PC-9 (cell line): ENCODE results near the gene FOXC1.

ENCODE experiments used
- CTCF ChIP-seq: fragments of 200-600 bp; sonication (generic); conservative IDR thresholded peaks from 2 replicates; pipeline ENCODE4 v1.6.1; 2017; ENCODE audit warnings: mixed run types, antibody characterized with exemption, mild to moderate bottlenecking, moderate library complexity
- EZH2 ChIP-seq: fragments of 200-600 bp; sonication (generic); IDR thresholded peaks from 2 replicates; pipeline ENCODE4 v1.8.0; 2017; ENCODE audit warnings: antibody characterized with exemption, low read depth

DNA sequence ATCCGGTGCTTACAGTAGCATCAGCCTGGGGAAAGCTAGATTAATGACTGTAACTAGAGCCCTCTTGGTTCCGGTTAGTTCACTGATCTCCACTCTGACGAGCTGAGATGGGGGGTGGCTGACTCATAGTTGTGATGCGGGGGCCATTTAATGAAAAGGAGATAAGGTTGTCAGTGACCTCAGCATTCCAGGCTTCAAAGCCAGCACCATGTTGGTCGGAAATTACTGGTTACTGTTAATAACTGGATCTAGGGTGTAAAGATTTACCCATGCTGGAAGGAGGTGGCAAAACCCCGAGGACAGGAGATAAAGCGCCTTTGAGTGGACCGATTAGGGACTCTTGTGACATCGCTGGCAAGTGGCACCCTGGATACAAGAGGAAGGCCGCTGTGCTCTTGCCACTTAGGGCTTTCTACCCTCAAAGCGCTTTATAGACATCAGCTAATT lies 21.1 kb downstream of the FOXC1 start:
- TF ChIP-seq CTCF, result no peak
- TF ChIP-seq EZH2, result no peak
